KBM-7 (cell line): ENCODE data around the gene PLEKHA1.

Source experiments
- DNase-seq: peaks from one replicate; pipeline ENCODE4 v3.0.0-alpha.2; 2015
- in situ Hi-C: fragments of 300-500 bp; cut with MboI; formaldehyde crosslinking; loops from 2 replicates; pipeline ENCODE4 v1.14.3; 2020; ENCODE audit warnings: low sequenced_read_pairs, low pct_unique_long_range_greater_than_20kb, mixed read lengths

The PLEKHA1 gene

GRCh38 chr10:122468926-122469781 is 94.6 kb downstream of the PLEKHA1 start:
- DNase-seq: no peak
- in situ Hi-C loops: no loop called here

- DNase-seq: no peak
- in situ Hi-C loops: no loop called here
Measured at GRCh38 chr10:122469848-122470247, 95.3 kb downstream of the PLEKHA1 start.

GRCh38 chr10:122471531-122472177 is 97.1 kb downstream of the PLEKHA1 start:
- in situ Hi-C loops: no loop called here
- DNase-seq: no peak

GRCh38 chr10:122473116-122473515 is 98.6 kb downstream of the PLEKHA1 start:
- in situ Hi-C loops: no loop called here
- no peak for DNase-seq

- in situ Hi-C loops: no loop called here
Measured at GRCh38 chr10:122474131-122474818, 99.8 kb downstream of the PLEKHA1 start.

GRCh38 chr10:122475100-122475499 is 100.6 kb downstream of the PLEKHA1 start:
- DNase-seq: no peak
- in situ Hi-C loops: no loop called here

More at GRCh38 chr10:122474131-122474818, 99.8 kb downstream of the PLEKHA1 start:
- no peak for DNase-seq

GRCh38 chr10:122475591-122476332 is 101.3 kb downstream of the PLEKHA1 start:
- in situ Hi-C loops: no loop called here
- DNase-seq: no peak

- in situ Hi-C loops: no loop called here
- no peak for DNase-seq
Measured at GRCh38 chr10:122476333-122476695, 101.8 kb downstream of the PLEKHA1 start.

- in situ Hi-C loops: no loop called here
- DNase-seq: no peak
Measured at GRCh38 chr10:122477436-122477835, 102.9 kb downstream of the PLEKHA1 start.

- in situ Hi-C loops: no loop called here
- DNase-seq: no peak
Measured at GRCh38 chr10:122478971-122479370, 104.5 kb downstream of the PLEKHA1 start.

- in situ Hi-C loops: no loop called here
- no peak for DNase-seq
Measured at GRCh38 chr10:122480146-122480833, 105.8 kb downstream of the PLEKHA1 start.

GRCh38 chr10:122481296-122482056 is 107.0 kb downstream of the PLEKHA1 start:
- in situ Hi-C loops: no loop called here

More at GRCh38 chr10:122481296-122482056, 107.0 kb downstream of the PLEKHA1 start:
- DNase-seq: no peak
